ENCODE measurements around the gene JAG2.

JAG2 gene

GRCh38 chr14:105140581-105140980, 28.0 kb downstream of the JAG2 start:
- H4K20me1 ChIP-seq (ENCODE audit: insufficient read depth, low read length), result no peaks in the 10 kb centered on the region
- H3K4me1 ChIP-seq (ENCODE audit: insufficient read depth, low read length), result no peaks in the 10 kb centered on the region
- ATAC-seq (ENCODE audit: insufficient read depth, low read depth) (no peak), DNase-seq (no peak)
- no peaks in the 10 kb centered on the region for H3K79me2 ChIP-seq (ENCODE audit: insufficient read depth, low read length)
- H3K4me2 ChIP-seq (ENCODE audit: insufficient read depth, low read length), result no peak overlapping the region
- peaks cover 10% of the 10 kb centered on the region for H3K9me3 ChIP-seq (ENCODE audit: insufficient read depth, low read length, severe bottlenecking)
- no peaks in the 10 kb centered on the region for H3K27me3 ChIP-seq (ENCODE audit: insufficient read depth, low read length, poor library complexity)
- H3K36me3 ChIP-seq (ENCODE audit: insufficient read depth, low read length), result no peaks in the 10 kb centered on the region
- no peak overlapping the region for H2AFZ ChIP-seq (ENCODE audit: low read depth, low read length)
- no peak overlapping the region for H3K27ac ChIP-seq (ENCODE audit: low read length)
- TF ChIP-seq EZH2 (IDR thresholded peaks at IDR 0.05; ENCODE audit: borderline replicate concordance, low read depth, low read length, severe bottlenecking), result no peak
- no peak overlapping the region for H3K9ac ChIP-seq (ENCODE audit: low read depth, low read length)
- H3K4me3 ChIP-seq (ENCODE audit: low read depth in 1 of 2, low read length in 2 of 2), result no peak overlapping the region

GRCh38 chr14:105139831-105140239, 28.7 kb downstream of the JAG2 start:
- no peak overlapping the region for H3K4me2 ChIP-seq (ENCODE audit: insufficient read depth, low read length)
- H3K36me3 ChIP-seq (ENCODE audit: insufficient read depth, low read length), result no peaks in the 10 kb centered on the region
- H3K9me3 ChIP-seq (ENCODE audit: insufficient read depth, low read length, severe bottlenecking), result peaks cover 10% of the 10 kb centered on the region
- no peak for DNase-seq
- no peak overlapping the region for H2AFZ ChIP-seq (ENCODE audit: low read depth, low read length)
- H3K4me3 ChIP-seq (ENCODE audit: low read depth in 1 of 2, low read length in 2 of 2), result no peak overlapping the region
- H3K27ac ChIP-seq (ENCODE audit: low read length), result no peak overlapping the region
- TF ChIP-seq EZH2 (IDR thresholded peaks at IDR 0.05; ENCODE audit: borderline replicate concordance, low read depth, low read length, severe bottlenecking) (no peak), CTCF (IDR thresholded peaks at IDR 0.05; ENCODE audit: borderline replicate concordance, extremely low read depth, low read length, poor library complexity, severe bottlenecking) (no peak)
- H3K79me2 ChIP-seq (ENCODE audit: insufficient read depth, low read length), result no peaks in the 10 kb centered on the region
- no peaks in the 10 kb centered on the region for H3K27me3 ChIP-seq (ENCODE audit: insufficient read depth, low read length, poor library complexity)
- H3K9ac ChIP-seq (ENCODE audit: low read depth, low read length), result no peak overlapping the region
- ATAC-seq (ENCODE audit: insufficient read depth, low read depth), result no peak
- H3K4me1 ChIP-seq (ENCODE audit: insufficient read depth, low read length), result no peaks in the 10 kb centered on the region
- no peaks in the 10 kb centered on the region for H4K20me1 ChIP-seq (ENCODE audit: insufficient read depth, low read length)

- no peak for ATAC-seq (ENCODE audit: insufficient read depth, low read depth)
These were observed 29.3 kb downstream of the JAG2 start for GRCh38 chr14:105139212-105139825.

More at GRCh38 chr14:105139212-105139825, 29.3 kb downstream of the JAG2 start:
- no peak for DNase-seq
- H3K36me3 ChIP-seq (ENCODE audit: insufficient read depth, low read length), result no peaks in the 10 kb centered on the region
- H3K9me3 ChIP-seq (ENCODE audit: insufficient read depth, low read length, severe bottlenecking), result peaks cover 10% of the 10 kb centered on the region
- H3K4me2 ChIP-seq (ENCODE audit: insufficient read depth, low read length), result no peak overlapping the region
- no peak overlapping the region for H2AFZ ChIP-seq (ENCODE audit: low read depth, low read length)
- H3K27me3 ChIP-seq (ENCODE audit: insufficient read depth, low read length, poor library complexity), result no peaks in the 10 kb centered on the region
- TF ChIP-seq CTCF (IDR thresholded peaks at IDR 0.05; ENCODE audit: borderline replicate concordance, extremely low read depth, low read length, poor library complexity, severe bottlenecking), result no peak
- TF ChIP-seq EZH2 (IDR thresholded peaks at IDR 0.05; ENCODE audit: borderline replicate concordance, low read depth, low read length, severe bottlenecking), result no peak
- H3K79me2 ChIP-seq (ENCODE audit: insufficient read depth, low read length), result no peaks in the 10 kb centered on the region
- no peak overlapping the region for H3K27ac ChIP-seq (ENCODE audit: low read length)
- H3K4me1 ChIP-seq (ENCODE audit: insufficient read depth, low read length), result no peaks in the 10 kb centered on the region
- H3K4me3 ChIP-seq (ENCODE audit: low read depth in 1 of 2, low read length in 2 of 2), result no peak overlapping the region
- H3K9ac ChIP-seq (ENCODE audit: low read depth, low read length), result no peak overlapping the region
- no peaks in the 10 kb centered on the region for H4K20me1 ChIP-seq (ENCODE audit: insufficient read depth, low read length)

Data from DND-41 (cell line).